Measurements from ENCODE around the gene LAIR2.
A peak's percentile ranks its signal among the peaks of the same experiment; 100 is the strongest.
"Not testable (repeated sequence)": the region's sequence is repeated elsewhere in the genome, so short reads cannot be mapped to it uniquely, and the experiment has no call there.

LAIR2 gene

DNA sequence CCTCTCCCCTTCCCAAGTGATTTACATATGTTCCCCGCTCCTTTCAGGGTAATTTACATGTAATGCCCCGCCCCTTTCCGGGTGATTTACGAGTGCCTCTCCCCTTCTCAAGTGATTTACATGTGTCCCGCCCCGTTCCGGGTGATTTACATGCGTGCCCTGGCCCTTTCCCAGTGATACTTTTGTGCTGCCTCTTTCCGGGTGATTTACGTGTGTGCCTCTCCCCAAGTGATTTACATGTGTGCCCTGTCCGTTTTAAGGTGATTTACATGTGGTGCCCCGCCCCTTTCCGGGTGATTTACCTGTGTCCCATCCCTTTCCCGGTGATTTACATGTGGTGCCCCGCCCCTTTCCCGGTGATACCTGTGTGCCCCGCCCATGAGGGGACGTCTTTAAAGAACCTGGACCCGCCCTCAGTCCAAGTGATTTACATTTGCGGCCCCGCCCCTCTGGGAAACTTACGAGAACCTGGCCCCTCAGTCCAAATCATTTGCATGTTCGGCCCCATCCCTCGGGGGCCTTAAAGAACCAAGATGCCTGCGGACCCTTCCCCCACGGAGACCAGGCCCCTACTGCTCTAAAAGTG, 38.5 kb upstream of the LAIR2 start:
- DNase-seq = peak in 43 of 56 donors; percentile 38 to 89 (median 73)

DNA sequence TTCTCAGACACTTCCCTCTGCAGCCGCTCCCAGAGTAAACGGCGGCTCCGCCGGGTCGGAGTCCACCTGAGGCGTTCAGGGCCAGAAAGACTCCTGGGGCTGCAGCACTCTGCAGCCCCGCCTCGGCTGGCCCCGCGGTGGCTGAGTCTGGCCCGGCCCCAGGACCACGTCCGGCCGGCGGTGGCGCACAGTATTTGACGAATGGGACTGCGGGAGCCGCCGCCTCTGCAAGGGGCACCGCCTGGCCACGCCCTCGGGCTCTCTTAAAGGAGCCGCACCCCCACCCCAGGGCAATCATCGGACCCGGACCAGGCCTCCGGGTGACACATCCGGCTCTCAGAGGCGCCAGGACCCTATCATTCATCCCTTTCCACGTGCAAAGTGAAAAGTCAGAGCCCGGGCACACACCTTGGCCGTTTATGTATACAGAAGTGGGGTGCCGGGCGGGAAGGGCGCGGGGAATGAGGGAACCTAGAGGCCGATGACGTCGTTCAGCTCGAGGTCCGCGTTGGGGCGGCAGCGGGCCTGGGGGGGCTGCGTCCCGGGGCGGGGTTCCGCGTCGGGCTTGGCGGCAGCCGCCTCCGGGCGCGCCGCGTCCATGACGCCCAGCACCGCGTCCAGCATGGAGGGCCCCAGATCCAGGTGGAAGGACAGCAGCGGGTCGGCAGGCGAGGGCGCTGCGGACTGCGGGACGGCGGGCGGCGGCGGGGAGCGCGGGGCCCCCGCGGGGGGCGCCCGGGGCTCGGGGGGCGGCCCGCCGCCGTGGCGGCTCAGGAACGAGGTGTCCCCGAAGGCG, 37.8 kb upstream of the LAIR2 start:
- peak in 55 of 56 donors; percentile 9 to 89 (median 64) for DNase-seq

DNA sequence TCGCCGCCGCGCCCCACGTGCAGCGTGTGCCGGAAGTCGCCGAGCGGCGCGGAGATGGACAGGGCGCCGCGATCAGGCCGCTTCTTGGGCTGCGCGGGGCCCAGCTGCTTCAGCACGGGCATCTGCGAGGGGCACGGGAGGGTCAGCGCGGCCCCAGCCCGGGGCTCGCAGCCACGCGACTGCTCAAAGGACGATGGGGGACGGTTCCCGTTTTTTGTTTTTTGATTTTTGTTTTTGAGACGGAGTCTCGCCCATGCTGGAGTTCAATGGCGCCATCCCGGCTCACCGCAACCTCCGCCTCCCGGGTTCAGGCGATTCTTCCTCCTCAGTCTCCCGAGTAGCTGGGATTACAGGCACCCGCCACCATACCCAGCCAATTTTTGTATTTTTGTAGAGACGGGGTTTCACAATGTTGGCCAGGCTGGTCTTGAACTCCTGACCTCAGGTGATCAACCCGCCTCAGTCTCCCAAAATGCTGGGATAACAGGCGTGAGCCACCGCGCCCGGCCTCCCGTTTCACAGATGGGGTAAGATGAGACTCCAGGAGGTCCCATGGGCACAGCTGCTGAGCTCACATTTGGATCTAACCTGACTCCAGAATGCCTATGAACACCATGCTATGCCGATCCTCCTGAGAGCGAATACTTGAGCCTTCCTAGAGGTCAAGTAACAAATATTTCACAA, 37.1 kb upstream of the LAIR2 start:
- no peak for DNase-seq

DNA sequence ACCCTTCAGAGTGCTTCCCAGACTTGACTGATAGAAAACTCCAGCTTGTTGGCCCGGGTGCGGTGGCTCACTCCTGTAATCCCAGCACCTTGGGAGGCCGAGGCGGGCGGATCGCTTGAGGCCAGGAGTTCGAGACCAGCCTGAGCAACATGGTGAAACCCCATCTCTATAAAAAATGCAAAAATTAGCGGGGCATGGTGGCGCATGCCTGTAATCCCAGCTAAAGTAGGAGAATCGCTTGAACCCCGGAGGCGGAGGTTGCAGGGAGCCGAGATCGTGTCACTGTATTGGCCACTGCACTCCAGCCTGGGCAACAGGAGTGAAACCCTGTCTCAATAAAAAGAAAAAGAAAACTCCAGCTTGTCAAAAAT, 36.5 kb upstream of the LAIR2 start:
- not testable (repeated sequence) for DNase-seq

DNA sequence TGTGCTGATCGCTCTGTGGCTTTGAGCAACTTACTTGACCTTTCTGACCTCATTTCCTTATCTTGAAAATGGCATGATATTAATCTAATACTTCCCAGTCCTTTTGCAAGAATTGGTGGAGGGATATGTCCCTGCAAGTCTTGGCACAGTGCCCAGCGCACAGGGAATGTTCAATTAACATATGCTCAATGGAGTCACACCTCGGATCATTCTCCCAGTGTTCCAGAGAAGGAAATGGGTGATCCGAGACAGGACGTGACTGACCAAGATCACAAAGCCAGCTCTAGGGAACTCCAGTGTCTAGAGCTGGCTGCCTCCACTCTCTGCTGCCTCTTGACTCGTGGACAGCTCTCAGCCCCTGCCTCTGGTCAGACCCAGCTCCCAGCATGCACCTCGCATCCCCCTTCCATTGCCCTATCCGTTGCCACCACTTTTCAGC, 33.1 kb upstream of the LAIR2 start:
- DNase-seq = no peak

DNA sequence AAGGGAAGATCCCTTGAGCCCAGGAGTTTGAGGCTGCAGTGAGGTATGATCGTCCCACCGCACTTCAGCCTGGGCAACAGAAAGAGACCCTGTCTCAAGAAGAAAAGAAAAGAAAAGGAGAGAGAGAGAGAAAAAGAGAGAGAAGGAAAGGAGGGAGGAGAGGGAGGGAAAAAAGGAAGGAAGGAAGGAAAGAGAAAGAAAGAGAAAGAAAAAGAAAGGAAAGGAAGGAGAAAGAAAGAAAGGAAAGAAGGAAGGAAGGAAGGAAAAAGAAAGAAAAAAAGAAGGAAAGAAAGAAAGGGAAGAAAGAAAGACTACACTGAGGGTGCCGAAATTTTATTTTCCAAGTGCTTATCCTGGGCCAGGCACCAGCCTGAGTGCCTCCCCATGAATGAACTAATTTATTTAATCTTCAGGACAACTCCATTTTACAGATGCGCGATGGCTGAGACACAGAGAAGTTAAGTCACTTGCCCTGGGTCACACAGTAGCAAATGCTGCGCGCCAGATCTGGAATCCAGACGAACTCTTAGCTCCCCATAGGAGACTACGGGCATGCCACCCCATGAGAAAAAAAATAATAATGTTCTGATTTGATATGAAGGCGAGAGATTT, 32.2 kb upstream of the LAIR2 start:
- no peak for DNase-seq

DNA sequence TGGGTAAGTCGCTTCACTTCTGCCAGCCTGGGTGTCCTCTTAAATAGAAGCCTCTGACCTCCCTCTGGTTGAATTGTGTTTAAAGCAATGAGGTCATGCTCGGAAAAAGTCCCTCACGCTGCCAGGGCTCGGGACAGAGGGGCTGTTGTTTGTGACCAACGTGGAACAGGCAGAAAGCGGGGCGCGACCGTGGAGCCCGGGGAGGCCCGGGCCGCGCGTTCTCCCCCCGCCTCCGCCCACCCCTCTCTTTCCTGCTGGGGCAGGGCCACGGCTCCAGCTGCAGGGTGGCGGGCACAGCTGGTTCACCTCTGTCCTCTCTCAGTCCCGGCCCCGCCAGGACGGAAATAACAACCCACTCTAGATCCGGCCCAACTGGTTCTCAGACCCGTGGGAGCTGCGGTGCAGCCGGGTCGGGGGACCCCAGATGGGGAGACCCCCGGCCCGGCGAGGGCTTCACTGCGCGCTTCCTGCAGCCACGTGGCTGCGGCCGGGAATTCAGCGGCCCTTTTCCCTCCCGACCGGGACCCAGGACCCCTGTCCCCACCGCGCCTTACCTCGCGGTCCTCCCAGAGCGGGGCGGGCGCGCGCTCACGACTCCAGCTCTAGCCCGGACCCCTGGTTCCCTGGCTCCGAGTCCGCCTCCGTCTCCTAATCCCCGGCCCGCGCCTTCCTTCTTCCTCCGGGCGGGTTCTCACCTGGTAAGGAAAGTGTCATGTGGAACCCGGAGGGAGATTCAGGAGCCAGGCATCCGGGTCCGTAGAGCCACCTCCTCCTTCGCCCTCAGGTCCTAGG, 31.4 kb upstream of the LAIR2 start:
- DNase-seq = peak in 40 of 56 donors; percentile 10 to 67 (median 34)

DNA sequence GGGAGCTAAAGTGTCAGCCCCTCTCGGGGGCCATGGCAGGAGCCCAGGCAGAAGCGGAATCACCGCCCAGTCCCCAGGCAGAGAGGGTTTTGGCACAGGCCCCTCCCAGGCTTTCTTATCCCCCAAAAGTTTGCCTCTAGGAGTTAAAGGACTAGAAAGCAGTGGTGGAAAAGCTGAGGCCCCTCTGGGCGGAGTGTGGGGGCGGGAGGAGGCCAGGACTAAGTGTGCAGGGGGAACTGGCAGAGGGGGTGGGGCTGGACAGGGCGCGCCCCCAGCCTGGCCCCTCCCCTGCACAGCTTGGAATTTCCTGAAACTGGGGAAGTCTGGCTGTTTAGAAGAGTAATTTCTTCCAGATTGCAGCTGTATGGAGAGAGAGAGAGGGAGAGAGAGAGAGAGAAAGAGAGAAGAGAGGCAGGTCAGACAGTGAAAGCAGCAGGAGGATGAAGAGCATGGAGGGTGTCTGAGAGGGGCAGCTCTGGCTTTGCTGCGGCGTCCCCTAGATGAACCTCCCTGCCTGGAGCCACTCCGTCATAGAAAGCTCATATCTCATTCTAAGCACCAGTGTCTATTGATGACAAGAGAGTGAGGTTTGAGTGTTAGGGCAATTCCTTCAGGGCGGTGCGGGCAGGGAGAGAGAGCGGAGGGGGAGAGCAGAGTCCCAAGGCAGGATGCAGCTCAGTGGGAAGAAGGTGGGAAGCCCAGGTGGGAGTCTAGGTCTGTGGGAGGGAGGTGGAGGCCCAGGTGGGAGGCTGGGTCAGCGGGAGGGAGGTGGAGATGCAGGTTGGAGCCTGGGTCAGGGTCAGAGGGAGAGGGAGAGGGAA, 29.4 kb upstream of the LAIR2 start, which contains the start of gene CDC42EP5:
CDC42EP5 (minus strand) TSS at position 226 of the 821 bp plus-strand sequence. CDS start 7,749 bp downstream, outside the sequence.
- DNase-seq = no peak

DNA sequence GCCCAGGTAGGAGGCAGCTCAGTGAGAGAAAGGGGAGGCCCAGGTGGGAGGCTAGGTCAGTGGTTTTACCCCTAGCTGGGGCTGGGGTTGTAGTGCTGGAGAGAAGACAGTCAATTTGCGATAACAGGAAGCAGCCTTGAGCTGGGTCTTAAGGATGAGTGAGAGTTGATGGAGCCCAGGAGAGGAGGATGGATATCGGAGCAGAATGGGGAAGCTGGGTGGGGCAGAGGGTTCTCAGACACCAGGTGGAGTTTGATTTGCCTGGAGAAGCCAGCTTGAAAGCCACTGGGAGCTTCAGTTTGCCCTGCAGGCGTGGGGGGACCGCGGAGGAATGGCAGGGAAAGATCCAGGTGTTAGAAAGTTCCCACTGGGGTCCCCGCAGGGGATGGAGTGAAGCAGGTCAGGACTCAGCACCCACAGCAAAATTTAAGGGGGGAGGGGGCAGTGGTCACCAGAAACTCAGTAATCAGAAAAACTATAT, 28.7 kb upstream of the LAIR2 start:
- no peak for DNase-seq

DNA sequence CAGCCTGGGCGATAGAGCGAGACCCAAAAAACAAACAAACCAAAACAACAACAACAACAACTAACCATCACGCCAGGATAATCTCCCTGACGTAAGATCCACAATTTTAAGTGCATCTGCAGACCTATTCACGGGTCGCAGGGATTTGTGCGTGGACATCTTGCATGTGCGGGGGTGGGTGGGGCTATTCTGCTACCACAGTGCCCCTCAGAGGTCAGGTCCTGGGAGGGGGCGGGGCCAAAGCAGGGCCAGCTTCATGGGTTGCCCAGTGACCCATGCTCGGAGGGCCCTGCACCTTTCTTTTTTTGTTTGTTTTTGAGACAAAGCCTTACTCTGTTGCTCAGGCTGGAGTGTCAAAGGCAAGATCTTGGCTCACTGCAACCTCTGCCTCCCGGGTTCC, 26.9 kb upstream of the LAIR2 start:
- DNase-seq = no peak

DNA sequence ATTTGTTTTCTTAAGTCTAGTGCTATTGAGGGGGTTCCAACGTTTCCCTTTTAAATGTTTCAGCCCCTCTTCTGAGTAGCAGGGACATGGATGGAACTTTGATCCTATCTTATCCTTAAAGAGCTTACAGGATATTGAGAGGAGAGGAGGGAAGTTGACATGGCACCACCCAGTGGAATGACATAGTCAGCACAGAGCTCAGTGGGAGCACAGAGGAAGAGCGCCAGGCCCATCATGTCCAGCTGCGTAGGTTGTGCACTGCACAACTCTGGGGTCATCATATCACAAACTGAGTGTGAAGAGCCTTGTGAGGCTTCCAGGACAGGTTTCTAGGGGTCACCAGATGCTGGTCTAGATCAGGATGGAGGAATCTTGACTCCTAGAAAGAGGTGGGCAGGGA, 25.0 kb upstream of the LAIR2 start:
- no peak for DNase-seq

DNA sequence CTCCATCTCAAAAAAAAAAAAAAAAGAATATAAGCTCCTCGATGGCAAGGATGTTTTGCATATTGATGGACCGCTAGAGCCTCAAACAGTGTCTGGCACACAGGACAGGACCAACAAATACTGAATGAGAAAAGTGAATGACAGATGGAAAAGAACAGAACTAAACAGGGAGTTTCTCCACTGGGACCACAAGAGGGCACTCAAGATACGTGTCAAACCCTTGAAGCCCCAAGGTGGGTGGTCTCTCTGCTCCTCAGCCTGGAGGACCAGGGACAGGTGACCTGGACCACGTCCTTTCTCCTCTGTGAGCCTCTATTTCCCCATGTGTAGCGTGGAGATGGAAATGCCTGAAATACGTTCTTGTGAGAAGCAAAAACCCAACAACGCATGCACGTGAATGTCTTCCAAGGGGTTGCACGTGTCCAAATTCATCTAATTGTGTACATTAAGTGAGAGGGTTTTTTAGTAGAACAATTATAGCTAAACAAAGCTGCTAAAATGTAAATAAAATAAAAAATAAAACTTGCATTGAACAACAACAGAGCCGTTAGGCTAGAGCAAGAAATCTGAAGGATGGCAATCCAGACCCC, 23.9 kb upstream of the LAIR2 start:
- DNase-seq = peak in 4 of 56 donors; percentile 4 to 16 (median 14)

DNA sequence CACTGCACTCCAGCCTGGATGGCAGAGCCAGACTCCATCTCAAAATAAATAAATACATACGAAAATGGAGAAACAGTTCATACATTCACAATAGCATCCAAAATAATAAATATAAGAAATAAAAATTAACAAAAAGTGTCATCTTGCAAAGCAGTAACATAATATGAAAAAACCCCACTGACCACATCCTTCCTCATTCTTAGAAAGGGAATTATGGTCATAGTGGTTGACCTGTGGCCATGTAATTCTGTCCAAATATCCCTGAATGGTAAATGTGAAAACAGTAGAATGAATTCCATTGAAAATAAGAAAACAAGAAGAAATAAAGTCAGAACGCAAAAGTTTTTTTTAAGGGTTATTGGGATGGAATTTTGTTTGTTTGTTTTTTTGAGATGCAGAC, 22.6 kb upstream of the LAIR2 start:
- no peak for DNase-seq

DNA sequence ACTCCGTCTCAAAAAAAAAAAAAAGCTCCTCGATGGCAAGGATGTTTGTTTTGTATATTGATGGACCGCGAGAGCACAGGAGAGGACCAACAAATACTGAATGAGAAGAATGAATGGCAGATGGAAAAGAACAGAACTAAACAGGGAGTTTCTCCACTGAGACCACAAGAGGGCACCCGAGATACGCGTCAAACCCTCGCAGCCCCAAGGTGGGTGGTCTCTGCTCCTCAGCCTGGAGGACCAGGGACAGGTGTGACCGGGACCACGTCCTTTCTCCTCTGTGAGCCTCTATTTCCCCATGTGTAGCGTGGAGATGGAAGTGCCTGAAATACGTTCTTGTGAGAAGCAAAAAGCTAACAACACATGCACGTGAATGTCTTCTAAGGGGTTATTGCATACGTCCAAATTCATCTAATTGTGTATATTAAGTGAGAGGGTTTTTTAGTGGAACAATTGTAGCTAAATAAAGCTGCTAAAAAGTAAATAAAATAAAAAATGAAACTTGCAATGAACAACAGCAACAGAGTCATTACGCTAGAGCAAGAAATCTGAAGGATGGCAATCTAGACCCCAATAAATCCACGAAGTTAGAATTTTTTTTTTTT, 21.2 kb upstream of the LAIR2 start:
- peak in 13 of 56 donors; percentile 1 to 46 (median 17) for DNase-seq

DNA sequence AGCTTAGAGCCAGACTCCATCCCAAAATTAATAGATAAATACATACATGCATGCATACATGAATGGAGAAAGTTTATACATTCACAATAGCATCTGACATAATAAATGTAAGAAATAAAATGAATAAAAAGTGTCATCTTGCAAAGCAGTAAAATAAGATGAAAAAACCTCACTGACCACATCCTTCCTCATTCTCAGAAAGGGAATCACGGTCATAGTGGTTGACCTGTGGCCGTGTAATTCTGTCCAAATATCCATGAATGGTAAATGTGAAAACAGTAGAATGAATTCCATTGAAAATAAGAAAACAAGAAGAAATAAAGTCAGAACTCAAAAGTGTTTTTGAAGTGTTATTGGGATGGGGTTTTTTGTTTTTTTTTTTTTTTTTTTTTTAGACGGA, 19.7 kb upstream of the LAIR2 start:
- no peak for DNase-seq

DNA sequence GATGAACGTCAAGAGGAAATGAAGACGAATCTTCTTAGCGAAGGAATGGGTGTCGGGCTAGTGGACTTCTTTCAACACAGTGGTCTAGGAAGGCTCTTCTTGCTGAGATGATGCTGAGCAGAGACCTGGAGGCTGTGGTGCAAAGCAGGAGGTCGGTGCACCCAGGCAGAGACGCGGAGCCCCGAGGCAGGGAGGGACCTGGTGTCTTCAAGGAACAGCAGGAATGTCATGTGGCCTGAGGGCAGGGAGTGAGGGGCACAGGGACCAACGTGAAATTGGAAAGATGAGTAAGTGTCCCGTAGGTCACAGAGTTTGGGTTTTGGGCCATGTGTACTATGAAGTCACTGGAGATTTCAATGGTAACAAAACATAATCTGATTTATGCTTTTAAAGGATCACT, 18.2 kb upstream of the LAIR2 start:
- DNase-seq = no peak

DNA sequence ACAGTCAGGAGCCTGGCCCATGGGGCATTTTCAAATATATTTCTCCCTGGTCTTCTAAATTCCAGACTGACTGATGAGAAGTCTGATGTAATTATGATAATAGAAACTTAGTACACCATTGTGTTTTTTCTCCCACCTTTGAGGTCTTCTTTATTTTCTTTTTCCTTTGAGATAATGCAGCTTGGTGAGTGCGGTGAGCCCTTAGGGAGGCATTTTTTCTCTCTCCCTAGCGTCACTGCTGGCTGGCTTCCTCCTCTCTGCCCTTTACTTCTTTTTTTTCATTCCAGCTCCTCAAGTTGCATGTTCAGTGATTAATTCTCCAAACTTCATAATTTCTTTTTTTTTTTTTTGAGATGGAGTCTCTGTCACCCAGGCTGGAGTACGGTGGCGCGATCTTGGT, 16.8 kb upstream of the LAIR2 start:
- DNase-seq = no peak

DNA sequence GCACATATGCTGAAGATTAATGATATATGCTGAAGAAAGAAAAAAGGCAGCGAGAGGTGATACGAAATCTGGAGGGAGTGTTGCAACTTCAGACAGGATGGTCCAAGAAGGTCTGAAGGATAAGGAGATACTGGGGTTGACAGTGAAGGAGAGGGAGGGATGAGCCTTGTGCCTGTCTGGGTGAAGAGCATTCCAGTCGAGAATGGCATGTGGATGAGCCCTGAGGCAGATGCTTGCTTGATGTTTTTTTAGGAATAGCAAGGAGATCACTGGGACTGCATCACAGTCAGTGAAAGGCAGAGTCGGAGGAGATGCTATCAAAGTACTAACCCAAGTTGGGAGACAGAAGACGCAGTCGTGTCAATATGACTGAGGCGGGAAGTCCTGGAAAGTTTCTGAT, 13.3 kb upstream of the LAIR2 start:
- no peak for DNase-seq

DNA sequence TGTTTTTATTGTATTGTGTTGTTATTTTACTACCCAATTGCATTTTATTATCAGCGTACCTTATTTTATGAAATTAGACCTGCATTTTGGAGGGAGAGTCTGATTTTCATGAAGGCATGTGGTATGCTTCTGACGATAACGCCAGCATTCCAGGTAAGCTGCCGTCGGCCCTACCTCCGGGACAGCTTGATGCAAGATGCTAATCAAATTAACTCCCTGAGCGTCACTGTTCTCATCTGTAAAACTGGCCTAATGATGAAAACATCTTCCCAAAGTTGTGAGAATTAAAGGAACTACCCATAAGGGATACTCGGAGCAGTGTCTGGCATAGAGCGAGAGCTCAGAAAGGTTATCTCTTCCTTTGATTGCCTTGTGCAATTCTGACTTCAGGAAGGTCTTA, 12.9 kb upstream of the LAIR2 start:
- DNase-seq = no peak
